Stimulated activated CD4-positive, alpha-beta T cell treated with anti-CD3 and anti-CD28 coated beads, Interleukin-4, amount 100 ng/mL, for 1 hour (primary cell): ENCODE data around the gene IL1RAP.

Source experiments
- DNase-seq: peaks from one replicate; pipeline ENCODE4 v3.0.0-alpha.2; 2020

IL1RAP gene

GRCh38 chr3:190616637-190617036 is 102.8 kb downstream of the IL1RAP start:
- no peak for DNase-seq

- DNase-seq, result peak; percentile 2
Observed at GRCh38 chr3:190617185-190617584, 103.3 kb downstream of the IL1RAP start.

GRCh38 chr3:190618330-190619030 is 104.6 kb downstream of the IL1RAP start:
- DNase-seq, result no peak

GRCh38 chr3:190619353-190619752 is 105.5 kb downstream of the IL1RAP start:
- no peak for DNase-seq

GRCh38 chr3:190619761-190620160 is 105.9 kb downstream of the IL1RAP start:
- no peak for DNase-seq

GRCh38 chr3:190620886-190621608 is 107.2 kb downstream of the IL1RAP start:
- no peak for DNase-seq

GRCh38 chr3:190621927-190622326 is 108.0 kb downstream of the IL1RAP start:
- DNase-seq, result no peak

- no peak for DNase-seq
Observed at GRCh38 chr3:190624282-190624681, 110.4 kb downstream of the IL1RAP start.

GRCh38 chr3:190626951-190627620 is 113.2 kb downstream of the IL1RAP start:
- DNase-seq, result no peak

GRCh38 chr3:190629088-190629487 is 115.2 kb downstream of the IL1RAP start:
- no peak for DNase-seq

GRCh38 chr3:190631295-190631694 is 117.4 kb downstream of the IL1RAP start:
- no peak for DNase-seq

GRCh38 chr3:190641564-190641963 is 127.7 kb downstream of the IL1RAP start:
- no peak for DNase-seq

GRCh38 chr3:190642016-190642415 is 128.1 kb downstream of the IL1RAP start:
- no peak for DNase-seq

GRCh38 chr3:190644035-190644434 is 130.2 kb downstream of the IL1RAP start:
- no peak for DNase-seq

GRCh38 chr3:190644766-190645165 is 130.9 kb downstream of the IL1RAP start:
- DNase-seq, result no peak

- no peak for DNase-seq
Observed at GRCh38 chr3:190645932-190646460, 132.1 kb downstream of the IL1RAP start.

GRCh38 chr3:190646996-190647395 is 133.1 kb downstream of the IL1RAP start:
- no peak for DNase-seq

GRCh38 chr3:190655933-190656332 is 142.0 kb downstream of the IL1RAP start:
- no peak for DNase-seq

GRCh38 chr3:190658106-190658505 is 144.2 kb downstream of the IL1RAP start:
- DNase-seq, result no peak

GRCh38 chr3:190666821-190667220 is 152.9 kb downstream of the IL1RAP start:
- no peak for DNase-seq

GRCh38 chr3:190671658-190672057 is 157.8 kb downstream of the IL1RAP start:
- DNase-seq, result no peak

GRCh38 chr3:190673148-190673547 is 159.3 kb downstream of the IL1RAP start:
- DNase-seq, result no peak

GRCh38 chr3:190676481-190676880 is 162.6 kb downstream of the IL1RAP start:
- DNase-seq, result no peak

GRCh38 chr3:190677001-190677400 is 163.1 kb downstream of the IL1RAP start:
- no peak for DNase-seq
